ENCODE results near the gene CIB2.

DNA sequence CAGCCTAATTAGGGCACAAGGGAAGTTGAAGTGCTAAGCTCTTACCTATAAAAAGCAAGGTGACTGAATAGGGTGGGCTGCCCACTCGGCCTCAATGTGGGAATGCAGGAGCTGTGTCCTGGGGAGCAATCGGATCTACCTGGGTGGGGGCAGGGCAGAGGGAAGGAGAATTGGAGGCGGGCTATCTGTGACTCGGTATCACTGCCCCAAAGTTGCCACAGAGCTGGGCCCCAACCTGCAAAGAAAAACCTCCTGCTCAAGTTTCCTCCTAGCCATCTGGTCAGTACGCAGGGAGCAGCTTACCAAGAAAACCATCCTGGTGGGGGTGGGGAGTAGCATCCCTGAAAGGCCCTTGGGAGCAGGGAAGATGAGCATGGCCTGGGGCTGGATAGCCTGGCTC is 10.7 kb downstream of the CIB2 start:
- TF ChIP-seq, protein P1, sequence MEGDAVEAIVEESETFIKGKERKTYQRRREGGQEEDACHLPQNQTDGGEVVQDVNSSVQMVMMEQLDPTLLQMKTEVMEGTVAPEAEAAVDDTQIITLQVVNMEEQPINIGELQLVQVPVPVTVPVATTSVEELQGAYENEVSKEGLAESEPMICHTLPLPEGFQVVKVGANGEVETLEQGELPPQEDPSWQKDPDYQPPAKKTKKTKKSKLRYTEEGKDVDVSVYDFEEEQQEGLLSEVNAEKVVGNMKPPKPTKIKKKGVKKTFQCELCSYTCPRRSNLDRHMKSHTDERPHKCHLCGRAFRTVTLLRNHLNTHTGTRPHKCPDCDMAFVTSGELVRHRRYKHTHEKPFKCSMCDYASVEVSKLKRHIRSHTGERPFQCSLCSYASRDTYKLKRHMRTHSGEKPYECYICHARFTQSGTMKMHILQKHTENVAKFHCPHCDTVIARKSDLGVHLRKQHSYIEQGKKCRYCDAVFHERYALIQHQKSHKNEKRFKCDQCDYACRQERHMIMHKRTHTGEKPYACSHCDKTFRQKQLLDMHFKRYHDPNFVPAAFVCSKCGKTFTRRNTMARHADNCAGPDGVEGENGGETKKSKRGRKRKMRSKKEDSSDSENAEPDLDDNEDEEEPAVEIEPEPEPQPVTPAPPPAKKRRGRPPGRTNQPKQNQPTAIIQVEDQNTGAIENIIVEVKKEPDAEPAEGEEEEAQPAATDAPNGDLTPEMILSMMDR (optimal IDR thresholded peaks at IDR 0.05 in 1 of 3, IDR thresholded peaks at IDR 0.05 in 1 of 3, conservative IDR thresholded peaks at IDR 0.05 in 1 of 3; ENCODE audit: extremely low read depth in 1 of 3, insufficient read depth in 2 of 3, low read length in 3 of 3), result no peak
- TF ChIP-seq EZH2 (IDR thresholded peaks at IDR 0.05; ENCODE audit: low read length), result no peak

Data from keratinocyte (primary cell).